Measurements from ENCODE around the gene SERHL2.

DNA sequence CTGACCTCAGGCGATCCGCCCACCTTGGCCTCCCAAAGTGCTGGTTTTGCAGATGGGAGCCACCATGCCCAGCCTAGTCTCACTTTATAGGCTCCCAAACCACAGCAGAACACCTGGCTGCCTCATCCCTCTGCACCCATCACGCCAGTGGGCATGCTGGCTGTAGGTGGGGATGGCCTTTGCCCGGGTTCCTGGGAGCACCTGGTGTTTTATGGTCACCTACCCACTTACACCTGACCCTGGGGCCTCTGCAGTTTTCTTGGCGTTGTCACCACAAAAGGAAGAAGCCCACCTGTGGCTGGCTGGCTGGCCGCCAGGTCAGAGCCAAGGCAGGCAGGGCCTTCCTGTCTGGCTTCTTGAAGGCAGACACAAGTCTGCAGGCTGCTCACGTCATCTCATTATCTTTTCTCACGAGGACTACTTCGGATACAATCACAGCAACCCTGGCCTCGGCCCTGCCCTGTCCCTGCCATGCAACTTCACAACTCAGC, 42.3 kb upstream of the SERHL2 start:
- no peak for TF ChIP-seq GATA3 (IDR thresholded peaks at IDR 0.05; ENCODE audit: low read depth, low read length)
- TF ChIP-seq GATA2 (IDR thresholded peaks at IDR 0.05; ENCODE audit: low read depth, low read length), result no peak
